ENCODE data around the gene ZNF805.
"Not testable (repeated sequence)": the region's sequence is repeated elsewhere in the genome, so short reads cannot be mapped to it uniquely, and the experiment has no call there.

The ZNF805 gene

GRCh38 chr19:57240311-57241090 is at the start of gene ZNF805:
ZNF805 (plus strand) TSS chr19:57240632; CDS start chr19:57240892, 260 bp downstream.
- FAIRE-seq, result peak; percentile 74

GRCh38 chr19:57191141-57192076 is 49.0 kb upstream of the ZNF805 start, which contains the start of gene ZNF264:
ZNF264 (plus strand) TSS chr19:57191500; CDS start chr19:57191914, 414 bp downstream.
- peak; percentile 49 for FAIRE-seq

GRCh38 chr19:57192077-57192420 is 48.4 kb upstream of the ZNF805 start:
- no peak for FAIRE-seq

GRCh38 chr19:57192993-57193392 is 47.4 kb upstream of the ZNF805 start:
- FAIRE-seq, result no peak

GRCh38 chr19:57197874-57198273 is 42.6 kb upstream of the ZNF805 start:
- FAIRE-seq, result not testable (repeated sequence)

- no peak for FAIRE-seq
Measured at GRCh38 chr19:57202160-57202559, 38.3 kb upstream of the ZNF805 start.

- FAIRE-seq, result no peak
Measured at GRCh38 chr19:57210381-57210780, 30.1 kb upstream of the ZNF805 start.

- FAIRE-seq, result no peak
Measured at GRCh38 chr19:57212109-57212508, 28.3 kb upstream of the ZNF805 start.

GRCh38 chr19:57227502-57227901 is 12.9 kb upstream of the ZNF805 start:
- FAIRE-seq, result no peak

- FAIRE-seq, result no peak
Measured at GRCh38 chr19:57231686-57232085, 8.7 kb upstream of the ZNF805 start.

- no peak for FAIRE-seq
Measured at GRCh38 chr19:57233207-57233606, 7.2 kb upstream of the ZNF805 start.

GRCh38 chr19:57239982-57240310 is 486 bp upstream of the ZNF805 start:
- no peak for FAIRE-seq

GRCh38 chr19:57241176-57241575 is 744 bp downstream of the ZNF805 start:
- FAIRE-seq, result no peak

- FAIRE-seq, result no peak
Measured at GRCh38 chr19:57242821-57243220, 2.4 kb downstream of the ZNF805 start.

- no peak for FAIRE-seq
Measured at GRCh38 chr19:57244513-57244912, 4.1 kb downstream of the ZNF805 start.

GRCh38 chr19:57245066-57245465 is 4.6 kb downstream of the ZNF805 start:
- no peak for FAIRE-seq

- no peak for FAIRE-seq
Measured at GRCh38 chr19:57245959-57246358, 5.5 kb downstream of the ZNF805 start.

GRCh38 chr19:57248646-57249045 is 8.2 kb downstream of the ZNF805 start:
- FAIRE-seq, result no peak

GRCh38 chr19:57249329-57249728 is 8.9 kb downstream of the ZNF805 start:
- FAIRE-seq, result no peak

GRCh38 chr19:57253767-57254166 is 13.3 kb downstream of the ZNF805 start:
- not testable (repeated sequence) for FAIRE-seq

- FAIRE-seq, result no peak
Measured at GRCh38 chr19:57262044-57262443, 21.6 kb downstream of the ZNF805 start.

- no peak for FAIRE-seq
Measured at GRCh38 chr19:57263244-57263741, 22.9 kb downstream of the ZNF805 start.

- FAIRE-seq, result no peak
Measured at GRCh38 chr19:57267291-57267690, 26.9 kb downstream of the ZNF805 start.

Data from islet of Langerhans (tissue), 1 donor.